ENCODE results near the gene NOXA1.

- no peak for TF ChIP-seq CTCF (IDR thresholded peaks at IDR 0.05)
- no peak for TF ChIP-seq EP300 (IDR thresholded peaks at IDR 0.05)
- TF ChIP-seq POLR2AphosphoS5 (IDR thresholded peaks at IDR 0.05), result no peak
Measured at GRCh38 chr9:137408651-137409405, 14.4 kb upstream of the NOXA1 start.
